SU-DHL-6 (cell line): ENCODE measurements around the gene NPHS1.

ENCODE experiments used
- H2AFZ ChIP-seq: fragments of 200-600 bp; sonication (generic); 2 replicates; pipeline ENCODE4 v1.6.1; 2014; ENCODE audit warnings: low read depth, mild to moderate bottlenecking, moderate library complexity, mixed read lengths, antibody characterized with exemption, low read length; ENCODE audit not compliant: severe bottlenecking
- H3F3A ChIP-seq: fragments of 200-600 bp; shearing (Covaris generic); 2 replicates; pipeline ENCODE4 v1.6.0; 2016; ENCODE audit warnings: antibody characterized with exemption, mild to moderate bottlenecking; ENCODE audit not compliant: insufficient read depth
- H3K27ac ChIP-seq: fragments of 200-600 bp; sonication (generic); 2 replicates; pipeline ENCODE4 v1.5.1; 2016; ENCODE audit warnings: low read depth, mild to moderate bottlenecking, low read length, moderate library complexity, mixed read lengths
- H3K27me3 ChIP-seq: fragments of 200-600 bp; sonication (generic), shearing (Covaris generic); 2 replicates; pipeline ENCODE4 v1.6.0; 2014; ENCODE audit warnings: mild to moderate bottlenecking, low read length
- H3K36me3 ChIP-seq: fragments of 200-600 bp; sonication (generic); 2 replicates; pipeline ENCODE4 v1.6.1; 2014; ENCODE audit warnings: mild to moderate bottlenecking, low read length, mixed read lengths
- H3K4me2 ChIP-seq: fragments of 300-600, 200-600 bp; shearing (Covaris generic), sonication (generic); 2 replicates; pipeline ENCODE4 v1.6.0; 2014; ENCODE audit warnings: low read length, low read depth, mild to moderate bottlenecking; ENCODE audit not compliant: poor library complexity, severe bottlenecking
- H3K4me3 ChIP-seq: fragments of 200-600 bp; sonication (generic); 2 replicates; pipeline ENCODE4 v1.5.1; 2014; ENCODE audit warnings: antibody characterized with exemption, low read length, mild to moderate bottlenecking, mixed read lengths; ENCODE audit not compliant: insufficient read depth, poor library complexity, severe bottlenecking
- H3K79me2 ChIP-seq: fragments of 200-600 bp; sonication (generic); 2 replicates; pipeline ENCODE4 v1.6.1; 2014; ENCODE audit warnings: mild to moderate bottlenecking, low read length, moderate library complexity; ENCODE audit not compliant: insufficient read depth
- H3K9ac ChIP-seq: fragments of 200-600 bp; sonication (generic); 2 replicates; pipeline ENCODE4 v1.7.0; 2014; ENCODE audit warnings: mild to moderate bottlenecking, low read length
- H3K9me2 ChIP-seq: fragments of 200-600 bp; sonication (generic); replicated peaks from 2 replicates; pipeline ENCODE4 v1.6.1; 2014; ENCODE audit warnings: low read length; ENCODE audit not compliant: insufficient read depth
- H3K9me3 ChIP-seq: fragments of 200-600 bp; sonication (generic); 2 replicates; pipeline ENCODE4 v1.6.1; 2014; ENCODE audit warnings: low read length, mixed read lengths; ENCODE audit not compliant: insufficient read depth
- H4K20me1 ChIP-seq: fragments of 200-600 bp; sonication (generic); 2 replicates; pipeline ENCODE4 v1.6.1; 2014; ENCODE audit warnings: low read depth, mild to moderate bottlenecking, antibody characterized with exemption, low read length, moderate library complexity, mixed read lengths
- CTCF ChIP-seq: fragments of 200-600 bp; sonication (generic); IDR thresholded peaks from one replicate; pipeline ENCODE4 v1.5.1; 2017; ENCODE audit warnings: antibody characterized with exemption, mild to moderate bottlenecking, low read length, moderate library complexity; ENCODE audit not compliant: insufficient read depth, poor library complexity, severe bottlenecking
- EZH2phosphoT487 ChIP-seq: fragments of 200-600 bp; sonication (generic), shearing (Covaris generic); conservative IDR thresholded peaks from 2 replicates; pipeline ENCODE4 v1.6.1; 2018; ENCODE audit warnings: mild to moderate bottlenecking, antibody characterized with exemption, low read length, moderate library complexity, mixed read lengths

The NPHS1 gene

GRCh38 chr19:35898499-35898809 lies 46.1 kb upstream of the NPHS1 start:
- H3K9ac ChIP-seq = peak overlapping the region; percentile 99

GRCh38 chr19:35897706-35898451 lies 45.6 kb upstream of the NPHS1 start:
- peak overlapping the region; percentile 99; the same call in 1 of the 2 replicates for H3K9ac ChIP-seq
- H3F3A ChIP-seq = peaks cover 30% of the 10 kb centered on the region
- H2AFZ ChIP-seq = no peak overlapping the region
- no peaks in the 10 kb centered on the region for H3K9me2 ChIP-seq
- H3K4me3 ChIP-seq = peak overlapping the region; percentile 100
- no peaks in the 10 kb centered on the region for H3K9me3 ChIP-seq
- no peaks in the 10 kb centered on the region for H3K27me3 ChIP-seq
- H3K4me2 ChIP-seq = peak overlapping the region; percentile 73
- H3K36me3 ChIP-seq = peaks cover 14% of the 10 kb centered on the region
- TF ChIP-seq EZH2phosphoT487 = no peak
- no peak for TF ChIP-seq CTCF
- peaks cover 19% of the 10 kb centered on the region for H3K79me2 ChIP-seq
- H4K20me1 ChIP-seq = no peaks in the 10 kb centered on the region
- peak overlapping the region; percentile 98 for H3K27ac ChIP-seq

More at GRCh38 chr19:35898499-35898809, 46.1 kb upstream of the NPHS1 start:
- peak overlapping the region; percentile 100 for H3K4me3 ChIP-seq
- no peaks in the 10 kb centered on the region for H3K27me3 ChIP-seq
- peaks cover 16% of the 10 kb centered on the region for H3K79me2 ChIP-seq
- peaks cover 9% of the 10 kb centered on the region for H3K36me3 ChIP-seq
- TF ChIP-seq EZH2phosphoT487 = no peak
- TF ChIP-seq CTCF = no peak
- H3K9me3 ChIP-seq = no peaks in the 10 kb centered on the region
- peak overlapping the region; percentile 73 for H3K4me2 ChIP-seq
- H3K27ac ChIP-seq = peak overlapping the region; percentile 98
- no peaks in the 10 kb centered on the region for H3K9me2 ChIP-seq
- no peaks in the 10 kb centered on the region for H4K20me1 ChIP-seq
- no peak overlapping the region for H2AFZ ChIP-seq
- peaks cover 31% of the 10 kb centered on the region for H3F3A ChIP-seq

- TF ChIP-seq EZH2phosphoT487 (no peak), CTCF (no peak)
- H3K9ac ChIP-seq = no peak overlapping the region
- no peak overlapping the region for H3K27ac ChIP-seq
- H3F3A ChIP-seq = peaks cover 18% of the 10 kb centered on the region
- H3K9me2 ChIP-seq = no peaks in the 10 kb centered on the region
- no peaks in the 10 kb centered on the region for H3K27me3 ChIP-seq
- no peak overlapping the region for H3K4me2 ChIP-seq
- H3K79me2 ChIP-seq = peaks cover 19% of the 10 kb centered on the region
- no peak overlapping the region for H3K4me3 ChIP-seq
- H4K20me1 ChIP-seq = no peaks in the 10 kb centered on the region
- H3K9me3 ChIP-seq = no peaks in the 10 kb centered on the region
- H2AFZ ChIP-seq = no peak overlapping the region
- peaks cover 19% of the 10 kb centered on the region for H3K36me3 ChIP-seq
Observed at GRCh38 chr19:35896643-35897040, 44.3 kb upstream of the NPHS1 start.
